Fibroblast of lung (primary cell): ENCODE results near the gene RANBP3L.

ENCODE experiments used
- EZH2 ChIP-seq: IDR thresholded peaks from 2 replicates; pipeline ENCODE4 v1.5.1; 2012; ENCODE audit warnings: low read length, control low read depth, mild to moderate bottlenecking; ENCODE audit errors: missing control alignments
- TF ChIP-seq, protein P1 (sequence below), 2 donors: IDR thresholded peaks in 1 of 2; conservative IDR thresholded peaks in 1 of 2; 1 replicate in 1 of 2; 2 replicates in 1 of 2; pipeline ENCODE4 v1.5.1; 2011 to 2012; ENCODE audit warnings: low read length in 2 of 2, control low read depth in 1 of 2, inconsistent platforms in 1 of 2, low read depth in 1 of 2, mild to moderate bottlenecking in 1 of 2

DNA sequence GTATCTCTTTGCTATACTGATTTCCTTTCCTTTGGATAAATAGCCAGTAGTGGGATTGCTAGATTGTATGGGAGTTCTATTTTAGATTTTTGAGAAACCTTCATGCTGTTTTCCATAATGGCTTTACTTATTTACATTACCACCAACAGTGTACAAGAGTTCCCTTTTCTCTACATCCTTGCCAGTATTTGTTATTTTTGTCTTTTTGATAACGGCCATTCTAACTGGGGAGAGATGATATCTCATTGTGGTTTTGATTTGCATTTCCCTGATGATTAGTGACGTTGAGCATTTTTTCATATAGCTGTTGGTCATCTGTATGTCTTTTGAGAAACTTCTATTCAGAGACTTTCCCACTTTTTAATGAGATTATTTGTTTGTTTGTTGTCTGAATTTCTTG, 85.8 kb downstream of the RANBP3L start:
- TF ChIP-seq EZH2: no peak
- TF ChIP-seq, protein P1, sequence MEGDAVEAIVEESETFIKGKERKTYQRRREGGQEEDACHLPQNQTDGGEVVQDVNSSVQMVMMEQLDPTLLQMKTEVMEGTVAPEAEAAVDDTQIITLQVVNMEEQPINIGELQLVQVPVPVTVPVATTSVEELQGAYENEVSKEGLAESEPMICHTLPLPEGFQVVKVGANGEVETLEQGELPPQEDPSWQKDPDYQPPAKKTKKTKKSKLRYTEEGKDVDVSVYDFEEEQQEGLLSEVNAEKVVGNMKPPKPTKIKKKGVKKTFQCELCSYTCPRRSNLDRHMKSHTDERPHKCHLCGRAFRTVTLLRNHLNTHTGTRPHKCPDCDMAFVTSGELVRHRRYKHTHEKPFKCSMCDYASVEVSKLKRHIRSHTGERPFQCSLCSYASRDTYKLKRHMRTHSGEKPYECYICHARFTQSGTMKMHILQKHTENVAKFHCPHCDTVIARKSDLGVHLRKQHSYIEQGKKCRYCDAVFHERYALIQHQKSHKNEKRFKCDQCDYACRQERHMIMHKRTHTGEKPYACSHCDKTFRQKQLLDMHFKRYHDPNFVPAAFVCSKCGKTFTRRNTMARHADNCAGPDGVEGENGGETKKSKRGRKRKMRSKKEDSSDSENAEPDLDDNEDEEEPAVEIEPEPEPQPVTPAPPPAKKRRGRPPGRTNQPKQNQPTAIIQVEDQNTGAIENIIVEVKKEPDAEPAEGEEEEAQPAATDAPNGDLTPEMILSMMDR (conservative IDR thresholded peaks at IDR 0.05 in 1 of 2, IDR thresholded peaks at IDR 0.05 in 1 of 2; ENCODE audit: low read depth in 1 of 2, low read length in 2 of 2): no peak
